ENCODE data around the gene SIL1. TPM values are rescaled to one million over a fixed set of nuclear protein-coding genes. Genes with fewer than 3 reads are reported as not detected.
"Not testable (repeated sequence)": the region's sequence is repeated elsewhere in the genome, so short reads cannot be mapped to it uniquely, and the experiment has no call there.

Gene SIL1
- total and polyA plus RNA-seq, 2 of the 4 experiments (the other 2 are of a cell fraction): 56.1 to 66.0 TPM

GRCh38 chr5:139180850-139181249 is 17.3 kb downstream of the SIL1 start:
- peaks cover 22% of the 10 kb centered on the region; the same call in 1 of the 2 replicates for H4K20me1 ChIP-seq (ENCODE audit: insufficient read depth, low read length)
- no CpG with 5 or more reads among the region's 1 CpG for WGBS, 2 experiments (ENCODE audit: extremely low coverage in 2 of 2, insufficient read length in 1 of 2)

GRCh38 chr5:139179778-139180513 is 18.2 kb downstream of the SIL1 start:
- H3K4me1 ChIP-seq (ENCODE audit: control insufficient read depth, insufficient read depth, low read length): peaks cover 14% of the 10 kb centered on the region
- not testable (repeated sequence) for BruUV-seq (replicated peaks)

More at GRCh38 chr5:139180850-139181249, 17.3 kb downstream of the SIL1 start:
- no peak overlapping the region for H3K4ac ChIP-seq (ENCODE audit: low read depth, low read length)
- H3K4me1 ChIP-seq (ENCODE audit: control insufficient read depth, insufficient read depth, low read length): peaks cover 19% of the 10 kb centered on the region
- no peak overlapping the region for H2AK9ac ChIP-seq (replicated peaks; ENCODE audit: low read depth, low read length, poor library complexity)
- no peak overlapping the region for H2AK5ac ChIP-seq (ENCODE audit: low read depth, low read length)
- no peak overlapping the region for H3K18ac ChIP-seq (ENCODE audit: low read depth, low read length)
- BruUV-seq (replicated peaks): no TSS peak
- intact Hi-C loops (cut with micrococcal nuclease): no loop called here
- no peak overlapping the region for H3K14ac ChIP-seq (replicated peaks; ENCODE audit: low read depth, low read length)
- POLR2A ChIA-PET (ENCODE audit: unreplicated experiment): no interaction called here
- no peak overlapping the region for H2BK5ac ChIP-seq (ENCODE audit: low read depth, low read length, poor library complexity, severe bottlenecking)
- no peak overlapping the region for H4K8ac ChIP-seq (ENCODE audit: low read depth in 2 of 2, low read length in 2 of 2)
- no peak overlapping the region for H3K4me3 ChIP-seq (ENCODE audit: insufficient read depth, low read depth, low read length)
- no peak overlapping the region for H2BK15ac ChIP-seq (ENCODE audit: low read depth, low read length)
- no peak for ATAC-seq (ENCODE audit: low read depth)
- H3K4me2 ChIP-seq (ENCODE audit: low read depth, low read length): no peak overlapping the region
- no peak overlapping the region for H3K27ac ChIP-seq (ENCODE audit: insufficient read depth, low read length)
- TF ChIP-seq RAD21 (IDR thresholded peaks at IDR 0.05; ENCODE audit: low read length) (no peak), CHD1 (IDR thresholded peaks at IDR 0.05; ENCODE audit: low read depth, low read length) (no peak), RCOR1 (IDR thresholded peaks at IDR 0.05; ENCODE audit: insufficient replicate concordance, low read length) (no peak), MXI1 (IDR thresholded peaks at IDR 0.05; ENCODE audit: borderline replicate concordance, low read depth, low read length) (no peak), NFE2L2 (IDR thresholded peaks at IDR 0.05; ENCODE audit: low read depth, low read length) (no peak), SMC3 (IDR thresholded peaks at IDR 0.05; ENCODE audit: low read depth, low read length) (no peak), BHLHE40 (IDR thresholded peaks at IDR 0.05; ENCODE audit: low read depth, low read length) (no peak), USF2 (IDR thresholded peaks at IDR 0.05; ENCODE audit: low read depth, low read length) (no peak), MAZ (IDR thresholded peaks at IDR 0.05; ENCODE audit: borderline replicate concordance, low read depth, low read length) (no peak), MAFK (IDR thresholded peaks at IDR 0.05; ENCODE audit: low read depth, low read length) (no peak), FOS (IDR thresholded peaks at IDR 0.05; ENCODE audit: low read depth, low read length) (no peak), RFX5 (IDR thresholded peaks at IDR 0.05; ENCODE audit: low read depth, low read length) (no peak)
- DNase-seq: no peak
- no peaks in the 10 kb centered on the region for H3K9me3 ChIP-seq (ENCODE audit: control insufficient read depth, insufficient read depth, low read length)
- no peaks in the 10 kb centered on the region for H3K27me3 ChIP-seq (ENCODE audit: control insufficient read depth, insufficient read depth, low read length)
- no peak overlapping the region for H3K9ac ChIP-seq (ENCODE audit: low read depth, low read length)
- H4K5ac ChIP-seq (ENCODE audit: low read depth, low read length): no peak overlapping the region
- dilution Hi-C loops (cut with HindIII; ENCODE audit: low sequenced_read_pairs, unreplicated experiment): no loop called here
- no peak overlapping the region for H4K91ac ChIP-seq (ENCODE audit: insufficient read depth, low read depth, low read length)
- H2BK120ac ChIP-seq (ENCODE audit: low read depth, low read length): no peak overlapping the region
- H2BK20ac ChIP-seq (ENCODE audit: low read depth, low read length): no peak overlapping the region
- H2AFZ ChIP-seq (replicated peaks; ENCODE audit: low read length, poor library complexity): no peak overlapping the region
- no peak overlapping the region for H3K23ac ChIP-seq (ENCODE audit: low read depth, low read length)
- H3K56ac ChIP-seq (ENCODE audit: extremely low read depth, insufficient read depth, low read length): no peak overlapping the region
- no peaks in the 10 kb centered on the region for H3K36me3 ChIP-seq (ENCODE audit: control insufficient read depth, insufficient read depth, low read length)
- in situ Hi-C loops (cut with MboI; ENCODE audit: low sequenced_read_pairs): no loop called here
- H3K79me1 ChIP-seq (ENCODE audit: low read depth in 1 of 2, low read length in 2 of 2): peaks cover 36 to 64% of the 10 kb centered on the region in 2 experiments
- H3K9me1 ChIP-seq (ENCODE audit: insufficient read depth, low read length): peaks cover 17% of the 10 kb centered on the region
- CTCF ChIA-PET: no interaction called here

More at GRCh38 chr5:139179778-139180513, 18.2 kb downstream of the SIL1 start:
- H2AFZ ChIP-seq (replicated peaks; ENCODE audit: low read length, poor library complexity); H3K56ac ChIP-seq (ENCODE audit: extremely low read depth, insufficient read depth, low read length); intact Hi-C loops (cut with micrococcal nuclease); H2BK20ac ChIP-seq (ENCODE audit: low read depth, low read length); dilution Hi-C loops (cut with HindIII; ENCODE audit: low sequenced_read_pairs, unreplicated experiment); in situ Hi-C loops (cut with MboI; ENCODE audit: low sequenced_read_pairs); H2BK120ac ChIP-seq (ENCODE audit: low read depth, low read length); H3K27me3 ChIP-seq (ENCODE audit: control insufficient read depth, insufficient read depth, low read length); H3K27ac ChIP-seq (ENCODE audit: insufficient read depth, low read length); H4K91ac ChIP-seq (ENCODE audit: insufficient read depth, low read depth, low read length); H3K4ac ChIP-seq (ENCODE audit: low read depth, low read length); H3K18ac ChIP-seq (ENCODE audit: low read depth, low read length); H3K36me3 ChIP-seq (ENCODE audit: control insufficient read depth, insufficient read depth, low read length); H4K8ac ChIP-seq (ENCODE audit: low read depth in 2 of 2, low read length in 2 of 2); H3K14ac ChIP-seq (replicated peaks; ENCODE audit: low read depth, low read length); H3K9me3 ChIP-seq (ENCODE audit: control insufficient read depth, insufficient read depth, low read length); H2BK5ac ChIP-seq (ENCODE audit: low read depth, low read length, poor library complexity, severe bottlenecking); H2AK9ac ChIP-seq (replicated peaks; ENCODE audit: low read depth, low read length, poor library complexity); ATAC-seq (ENCODE audit: low read depth); H3K9ac ChIP-seq (ENCODE audit: low read depth, low read length); H4K5ac ChIP-seq (ENCODE audit: low read depth, low read length); H3K23ac ChIP-seq (ENCODE audit: low read depth, low read length); H2AK5ac ChIP-seq (ENCODE audit: low read depth, low read length); H3K4me3 ChIP-seq (ENCODE audit: insufficient read depth, low read depth, low read length); POLR2A ChIA-PET (ENCODE audit: unreplicated experiment); H3K4me2 ChIP-seq (ENCODE audit: low read depth, low read length); DNase-seq; H2BK15ac ChIP-seq (ENCODE audit: low read depth, low read length): not testable (repeated sequence)
- Histone ChIP-seq H3K9me1 (ENCODE audit: insufficient read depth, low read length) (peaks cover 11% of the 10 kb centered on the region), H4K20me1 (ENCODE audit: insufficient read depth, low read length) (peaks cover 22% of the 10 kb centered on the region; the same call in 1 of the 2 replicates), H3K79me1 (ENCODE audit: low read depth in 1 of 2, low read length in 2 of 2) (peaks cover 31 to 57% of the 10 kb centered on the region in 2 experiments)
- no CpG with 5 or more reads among the region's 8 CpGs for WGBS, 2 experiments (ENCODE audit: extremely low coverage in 2 of 2, insufficient read length in 1 of 2)
- CTCF ChIA-PET: interaction anchor here (0.6 kb wide), 1 partner anchor 12 kb away, joined by 7 read pairs; no protein-coding TSS in a partner anchor
